Measurements from ENCODE around the gene TFF2.

TFF2 gene, protein sequence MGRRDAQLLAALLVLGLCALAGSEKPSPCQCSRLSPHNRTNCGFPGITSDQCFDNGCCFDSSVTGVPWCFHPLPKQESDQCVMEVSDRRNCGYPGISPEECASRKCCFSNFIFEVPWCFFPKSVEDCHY
- long read RNA-seq, donor 1, result 0 reads
- long read RNA-seq, donor 2, result 0 reads
- long read RNA-seq, donor 3, result 0 reads
- long read RNA-seq, donor 4, result 0 reads
- long read RNA-seq, donor 5, result 0 reads
- long read RNA-seq, donor 6, result 0 reads
- long read RNA-seq, donor 7, result 0 reads
- long read RNA-seq, donor 8, result 0 reads

DNA sequence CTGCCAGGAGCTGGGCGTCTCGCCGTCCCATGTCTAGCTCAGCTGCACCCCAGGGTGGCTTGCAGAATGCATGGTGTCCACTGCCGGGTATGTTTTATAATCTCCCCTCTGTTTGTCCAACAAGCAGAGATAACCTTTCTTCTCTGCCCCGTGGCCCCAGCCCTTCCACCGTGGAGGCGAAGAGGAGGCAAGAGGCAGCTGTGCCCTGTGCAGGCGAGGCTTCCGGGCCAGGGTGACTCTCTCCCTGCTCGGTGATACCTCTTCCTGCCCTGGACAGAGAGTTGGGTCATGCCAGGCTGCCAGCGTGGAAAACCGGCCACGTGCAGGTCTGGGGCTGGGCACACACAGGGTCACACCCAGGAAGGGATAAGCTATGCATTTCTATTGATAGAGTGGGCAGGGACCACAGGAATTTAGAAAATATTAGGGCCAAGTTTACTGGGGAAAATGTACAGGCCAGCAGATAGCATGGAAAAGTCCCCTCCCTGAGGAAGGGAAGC lies at the start of gene TFF2:
Gene TFF2, minus strand, starts transcription at position 68 of the 500 bp plus-strand sequence. Its CDS starts 37 bp downstream, at position 31.
- no peak for DNase-seq

DNA sequence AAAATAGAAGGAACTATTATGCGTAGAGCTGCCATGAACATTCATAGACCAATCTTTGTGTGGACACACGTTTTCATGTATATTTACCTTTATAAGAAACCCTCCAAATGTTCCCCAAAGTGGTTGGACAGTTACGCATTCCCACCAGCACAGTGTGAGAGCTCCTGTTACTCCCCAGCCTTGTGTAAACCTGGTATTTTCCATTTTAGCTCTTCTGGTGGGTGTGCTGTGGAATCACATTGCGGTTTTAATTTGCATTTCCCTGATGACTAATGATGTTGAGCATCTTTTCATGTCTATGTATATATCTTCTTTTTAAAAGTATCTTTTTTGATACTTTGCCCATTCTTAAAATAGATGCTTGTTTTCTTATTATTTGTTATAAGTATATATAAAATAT lies 49.7 kb upstream of the TFF2 start:
- no peak for DNase-seq

DNA sequence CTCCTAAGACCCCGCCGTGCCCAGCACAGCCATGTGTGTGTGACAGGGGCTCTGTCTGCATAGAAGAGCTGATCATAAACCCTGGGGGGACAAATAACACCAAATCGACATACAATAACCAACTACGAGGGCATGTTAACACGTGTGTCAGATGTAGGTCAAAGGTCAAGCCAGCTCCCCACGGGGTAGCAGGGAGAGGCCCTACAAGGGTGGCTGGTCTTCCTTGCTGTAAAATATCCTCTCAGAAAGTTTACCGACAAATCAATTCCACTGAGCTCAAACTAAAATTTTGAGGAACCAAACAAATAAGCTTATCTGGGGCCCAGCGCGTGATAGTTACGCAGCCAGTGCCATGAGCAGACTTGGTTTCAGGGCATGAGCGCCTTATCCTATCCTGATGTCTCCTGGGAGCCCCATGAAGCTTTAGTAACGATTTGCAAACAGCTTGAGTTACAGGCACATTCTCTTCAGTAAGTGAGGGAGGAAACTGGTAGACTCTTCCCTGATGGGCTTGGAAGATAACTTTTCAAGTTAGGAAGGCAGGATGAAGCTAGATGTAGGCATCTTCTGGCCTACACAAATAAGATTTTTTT lies 47.7 kb upstream of the TFF2 start:
- no peak for DNase-seq

DNA sequence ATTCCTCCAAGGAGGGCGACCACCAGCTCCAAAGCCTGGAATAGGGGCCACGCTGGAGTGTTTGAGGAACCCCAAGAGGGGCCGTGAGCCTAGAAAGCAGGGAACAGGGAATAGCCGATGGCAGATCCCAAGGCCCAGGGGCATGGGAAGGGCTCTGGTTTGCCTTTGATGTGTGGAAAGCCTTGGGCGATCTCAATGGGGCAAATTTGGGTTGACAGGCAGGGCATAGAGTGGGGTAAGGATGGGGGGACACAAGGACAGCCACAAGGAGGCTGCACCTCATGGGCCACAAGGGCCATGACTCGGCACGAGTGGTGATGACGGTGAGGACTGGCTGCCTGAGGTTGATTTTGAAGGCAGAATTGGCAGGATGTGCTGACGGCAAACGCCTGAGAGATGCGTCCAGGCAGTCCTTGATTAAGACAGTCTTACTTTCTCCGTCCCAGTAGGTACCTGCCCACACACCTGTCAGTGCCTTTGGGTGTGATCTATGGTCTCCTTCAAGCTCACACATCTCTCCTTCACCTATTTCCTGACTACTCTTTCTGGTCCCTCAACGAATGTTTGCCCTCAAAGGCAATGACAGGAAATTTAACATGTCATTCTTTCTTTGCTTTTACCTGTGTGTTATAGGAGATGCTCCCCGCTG lies 47.1 kb upstream of the TFF2 start:
- DNase-seq, result no peak

DNA sequence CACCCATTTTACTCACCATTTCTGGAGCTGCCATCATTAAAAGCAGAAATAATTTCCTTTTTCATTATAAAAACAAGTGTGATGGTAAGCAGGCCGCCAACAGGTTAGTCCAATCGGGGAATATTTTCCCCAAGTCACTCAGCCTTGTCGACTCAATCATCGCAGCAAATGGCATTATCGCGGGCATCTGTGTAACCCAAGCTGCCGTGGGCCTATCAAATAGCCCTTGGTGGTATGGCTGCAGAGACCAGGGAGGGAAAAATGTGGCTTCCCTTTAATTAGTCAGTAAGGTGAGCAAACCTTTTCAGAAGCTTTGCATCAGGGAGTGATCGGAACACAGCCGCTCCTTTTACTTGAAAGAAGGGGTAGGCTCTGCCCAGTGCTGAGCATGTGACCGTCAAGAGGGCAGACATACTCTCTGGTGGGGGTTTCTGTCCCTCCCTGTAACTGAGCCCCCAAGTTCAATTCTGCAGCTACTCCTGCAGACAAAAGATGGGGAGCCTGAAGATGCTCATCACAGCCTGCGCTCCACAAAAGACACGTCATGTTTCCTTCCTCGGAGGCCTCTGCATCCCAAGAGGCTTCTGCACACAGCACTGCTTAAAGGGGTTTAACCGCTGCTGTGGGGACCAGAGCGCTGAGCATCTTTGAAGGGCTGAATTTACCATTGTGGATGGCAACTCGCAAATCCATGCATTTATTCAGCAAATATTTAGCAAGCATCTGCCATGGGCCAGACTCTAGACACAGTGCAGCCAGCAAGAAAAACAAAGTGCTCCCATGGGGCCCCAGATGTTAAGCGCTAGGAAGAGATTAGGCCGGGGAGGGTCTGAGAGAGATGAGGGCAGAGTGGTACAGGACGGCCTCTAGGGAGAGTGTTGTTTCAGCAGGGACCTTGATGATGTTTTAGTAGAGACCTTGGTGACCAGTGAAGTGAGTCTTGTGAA lies 46.3 kb upstream of the TFF2 start:
- no peak for DNase-seq

DNA sequence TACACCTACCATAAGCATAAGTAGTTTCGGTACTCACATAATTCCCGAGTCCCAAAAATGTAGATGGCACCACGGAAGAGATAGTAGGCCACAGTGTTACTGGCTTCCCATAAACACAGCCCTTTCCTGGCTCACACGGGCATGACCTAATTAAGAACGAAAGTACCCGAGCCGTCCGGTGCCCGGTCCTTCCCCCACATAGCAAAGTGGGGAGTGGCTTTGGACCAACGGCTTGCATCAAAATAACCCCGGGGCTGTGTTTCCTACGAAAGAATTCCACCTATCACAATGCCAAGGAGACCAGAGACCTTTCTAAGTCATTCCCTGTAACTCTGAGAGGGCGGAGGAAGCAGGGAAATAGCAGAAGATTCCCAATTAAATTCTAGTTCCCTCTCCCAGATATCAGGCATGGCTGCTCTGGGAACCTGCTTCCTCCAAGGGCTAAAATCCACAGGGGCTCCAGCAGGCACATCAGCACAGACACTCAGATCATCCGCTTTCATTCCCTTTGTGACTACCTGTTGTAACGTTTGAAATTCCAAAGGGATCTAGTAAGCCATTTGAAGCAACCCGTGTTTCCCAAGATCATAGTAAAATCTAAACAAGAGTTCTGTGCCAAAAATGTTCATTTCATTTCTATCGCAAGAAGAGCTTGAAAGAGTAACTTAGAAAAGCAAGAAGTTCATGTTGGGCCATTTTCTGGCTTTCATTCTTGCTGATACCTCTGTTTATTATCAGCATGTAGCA lies 45.3 kb upstream of the TFF2 start, which contains the start of gene TMPRSS3:
Gene TMPRSS3, minus strand, starts transcription at position 148 of the 747 bp plus-strand sequence. CDS start 635 bp downstream, outside the sequence.
- DNase-seq, result no peak

DNA sequence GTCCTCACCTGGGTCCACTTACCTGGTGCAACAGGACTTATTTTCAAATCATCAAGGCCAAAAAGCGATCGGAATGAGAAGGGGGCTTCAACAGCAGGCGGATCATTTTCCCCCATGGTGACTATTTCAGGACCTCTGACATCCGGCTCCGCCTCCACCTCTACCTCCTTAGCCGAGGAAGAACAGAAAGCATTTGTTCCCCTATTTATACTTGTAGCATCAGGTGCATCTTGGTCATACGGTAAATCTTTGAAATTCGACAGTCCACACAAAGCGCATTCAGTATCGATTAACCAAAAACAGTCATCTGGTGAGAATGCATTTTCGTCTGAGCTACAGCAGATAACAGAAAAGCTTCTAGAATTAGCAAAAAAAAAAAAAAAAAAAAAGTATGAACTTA lies 44.5 kb upstream of the TFF2 start:
- DNase-seq, result no peak

DNA sequence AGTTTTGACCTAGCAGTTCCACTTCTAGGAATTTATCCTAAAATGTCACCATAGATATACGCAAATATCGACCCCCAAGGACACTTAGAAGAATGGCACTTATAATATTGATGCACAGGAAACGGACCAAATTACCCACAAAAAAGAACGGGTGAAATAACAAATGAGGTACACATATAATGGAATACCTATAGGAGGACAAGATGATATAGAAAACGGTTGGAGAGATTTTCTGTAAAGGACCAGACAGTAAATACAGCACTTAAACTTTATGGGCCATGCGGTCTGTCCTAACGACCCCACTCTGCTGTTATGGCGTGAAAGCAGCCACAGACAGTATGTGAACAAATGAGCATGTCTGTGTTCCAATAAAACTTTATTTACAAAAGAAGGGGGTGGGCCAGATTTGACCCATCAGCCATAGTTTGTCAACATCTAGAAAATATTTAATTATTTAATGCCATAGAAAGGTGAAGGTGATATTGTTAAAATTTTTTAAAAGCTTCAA lies 42.7 kb upstream of the TFF2 start:
- no peak for DNase-seq

DNA sequence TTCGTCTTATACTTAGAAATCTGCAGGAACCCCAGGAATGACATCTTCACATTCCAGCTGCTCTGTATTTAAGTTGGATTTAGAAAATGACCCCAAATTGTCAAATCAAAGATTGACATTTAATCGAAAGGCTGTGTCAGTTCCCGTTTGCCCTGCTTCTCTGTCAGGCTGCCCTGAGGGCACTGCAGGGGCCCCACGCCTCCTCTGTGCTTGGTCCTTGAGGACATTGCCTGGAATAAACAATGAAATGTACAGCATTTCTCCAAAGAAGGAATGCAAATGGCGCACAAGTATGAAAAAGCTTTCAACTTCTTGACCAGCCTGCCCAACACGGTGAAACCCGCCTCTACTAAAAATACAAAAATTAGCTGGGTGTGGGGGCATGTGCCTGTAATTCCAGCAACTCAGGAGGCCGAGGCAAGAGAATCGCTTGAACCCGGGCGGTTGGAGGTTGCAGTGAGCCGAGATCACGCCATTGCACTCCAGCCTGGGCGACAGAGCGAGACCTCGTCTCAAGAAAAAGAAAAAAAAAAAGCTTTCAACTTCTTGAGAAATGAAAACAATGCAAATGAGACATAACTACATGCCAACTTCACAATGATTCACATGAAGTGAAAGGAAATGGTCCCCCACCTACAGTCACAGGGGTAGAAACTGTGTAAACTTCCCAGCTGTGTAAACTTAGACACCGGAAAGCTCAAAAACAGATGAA lies 42.1 kb upstream of the TFF2 start:
- no peak for DNase-seq

DNA sequence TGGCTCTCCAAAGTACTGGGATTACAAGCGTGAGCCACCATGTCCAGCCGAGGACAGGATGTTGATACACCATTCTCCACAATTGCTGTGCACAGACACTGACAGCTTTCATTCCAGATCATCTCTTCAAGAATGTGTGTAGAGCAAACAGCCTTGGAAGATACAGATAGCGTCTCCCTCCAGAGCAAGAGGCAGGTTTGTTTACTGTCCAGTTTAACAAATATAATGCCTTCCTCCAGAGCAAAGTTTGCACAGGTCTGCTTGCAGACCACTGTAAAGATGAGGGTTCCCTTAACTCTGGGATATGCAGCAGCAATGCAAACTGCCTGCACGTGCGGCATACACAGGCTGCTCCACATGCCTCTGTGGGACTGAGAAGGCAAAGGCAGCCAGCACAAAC lies 40.5 kb upstream of the TFF2 start:
- no peak for DNase-seq

DNA sequence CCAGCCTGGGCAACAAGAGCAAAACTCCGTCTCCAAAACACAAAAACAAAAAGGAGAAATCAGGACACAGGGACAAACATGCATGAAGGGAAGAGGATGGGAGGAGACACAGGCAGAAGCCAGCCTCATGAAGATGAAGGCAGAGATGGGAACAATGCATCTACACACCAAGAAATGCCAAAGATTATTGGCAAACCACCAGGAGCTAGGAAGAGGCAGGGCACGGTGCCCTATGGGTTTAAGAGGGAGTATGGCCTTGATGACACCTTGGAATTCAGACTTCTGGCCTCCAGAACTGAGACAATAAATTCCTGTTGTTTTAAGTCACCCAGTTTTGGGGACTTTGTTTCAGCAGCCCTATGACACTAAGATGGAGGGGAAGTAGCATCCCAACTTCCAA lies 39.9 kb upstream of the TFF2 start:
- no peak for DNase-seq

DNA sequence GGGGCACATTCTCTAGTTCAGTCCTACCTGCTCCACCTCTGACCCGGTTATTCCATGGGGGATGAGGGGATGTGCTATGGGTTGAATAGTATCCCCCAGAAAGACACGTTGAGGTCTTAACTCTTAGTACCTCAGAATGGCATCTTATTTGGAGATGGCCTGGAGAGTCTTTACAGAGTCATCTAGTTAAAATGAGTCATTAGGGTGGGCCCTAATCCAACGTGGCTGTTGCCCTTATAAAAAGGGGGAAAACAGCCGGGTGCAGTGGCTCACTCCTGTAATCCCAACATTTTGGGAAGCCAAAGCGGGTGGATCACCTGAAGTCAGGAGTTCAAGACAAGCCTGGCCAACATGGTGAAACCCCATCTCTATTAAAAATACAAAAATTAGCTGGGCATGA lies 39.4 kb upstream of the TFF2 start:
- DNase-seq, result no peak

DNA sequence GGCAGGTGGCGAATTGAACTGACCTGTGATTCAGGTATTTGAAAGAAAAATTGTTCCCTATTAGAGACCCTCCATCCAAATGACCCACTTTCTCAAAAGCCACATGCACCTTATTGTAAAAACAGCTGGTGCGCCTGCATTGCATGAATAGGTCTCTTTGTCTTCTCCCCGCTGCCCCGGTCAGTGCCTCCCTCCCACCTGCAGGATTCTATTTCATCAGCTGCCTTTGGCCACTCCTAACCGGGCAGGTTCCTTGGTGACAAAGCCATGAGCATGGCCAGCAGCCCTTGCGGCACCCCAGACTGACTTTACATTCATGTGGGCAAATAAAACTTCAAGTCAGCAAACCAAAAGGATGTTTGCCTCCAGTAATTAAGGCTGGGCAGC lies 38.6 kb upstream of the TFF2 start:
- DNase-seq, result no peak

DNA sequence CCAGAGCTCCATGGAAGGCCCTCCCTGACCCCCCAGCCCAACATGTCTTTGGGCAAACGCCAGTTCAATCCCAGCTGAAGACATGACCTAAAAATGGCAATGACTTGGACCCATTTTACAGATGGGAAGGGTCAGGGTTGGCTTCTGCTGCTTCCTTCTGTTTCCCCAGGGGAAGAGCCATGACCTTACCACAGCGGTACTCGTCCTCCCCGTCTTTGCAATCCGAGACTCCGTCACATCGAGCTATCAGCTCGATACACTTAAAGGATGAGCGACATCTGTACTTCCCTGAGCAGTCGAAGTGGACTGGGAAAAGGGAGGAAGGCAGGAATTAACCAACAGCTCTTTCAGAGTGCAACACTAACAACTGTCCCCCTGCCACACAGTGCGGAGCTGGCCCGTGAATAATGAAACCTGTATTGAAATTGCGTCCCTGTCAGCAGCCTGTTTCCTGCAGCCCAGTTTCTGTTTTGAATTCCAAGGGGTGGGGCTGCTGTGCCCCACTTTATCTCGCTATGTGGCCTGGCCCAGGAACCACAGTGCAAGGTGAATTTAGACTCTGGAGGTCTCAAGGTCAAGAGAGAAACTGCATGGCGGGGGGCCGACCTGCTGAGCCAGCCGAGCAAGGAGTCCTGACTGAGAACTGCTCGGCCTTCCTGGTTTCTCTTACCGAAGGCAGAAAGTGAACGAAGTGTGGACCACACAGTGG lies 38.1 kb upstream of the TFF2 start:
- DNase-seq, result peak; percentile 69

DNA sequence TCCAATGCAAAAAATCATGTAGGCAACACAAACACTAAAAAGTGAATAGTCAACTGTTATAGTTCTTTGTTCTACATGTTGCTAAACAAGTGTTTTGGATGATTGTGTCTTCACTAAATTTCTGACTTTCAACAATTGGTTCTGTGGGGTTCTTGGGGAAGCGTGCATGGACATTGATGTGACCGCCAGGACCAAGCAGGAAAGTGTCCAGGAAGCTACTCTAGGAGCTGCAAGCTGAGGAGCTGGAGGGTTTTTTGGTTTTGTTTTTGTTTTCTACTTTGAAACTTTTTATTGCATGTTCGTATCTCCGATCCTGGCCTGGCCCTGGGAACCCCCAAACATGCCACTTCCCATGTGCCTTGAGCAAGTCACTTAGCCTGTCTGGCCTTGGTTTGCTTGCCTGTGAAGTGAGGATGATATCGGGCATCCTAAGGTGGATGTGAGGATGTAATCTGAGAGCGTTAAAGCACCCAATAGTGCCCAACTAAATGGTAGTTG lies 37.1 kb upstream of the TFF2 start:
- DNase-seq, result no peak

DNA sequence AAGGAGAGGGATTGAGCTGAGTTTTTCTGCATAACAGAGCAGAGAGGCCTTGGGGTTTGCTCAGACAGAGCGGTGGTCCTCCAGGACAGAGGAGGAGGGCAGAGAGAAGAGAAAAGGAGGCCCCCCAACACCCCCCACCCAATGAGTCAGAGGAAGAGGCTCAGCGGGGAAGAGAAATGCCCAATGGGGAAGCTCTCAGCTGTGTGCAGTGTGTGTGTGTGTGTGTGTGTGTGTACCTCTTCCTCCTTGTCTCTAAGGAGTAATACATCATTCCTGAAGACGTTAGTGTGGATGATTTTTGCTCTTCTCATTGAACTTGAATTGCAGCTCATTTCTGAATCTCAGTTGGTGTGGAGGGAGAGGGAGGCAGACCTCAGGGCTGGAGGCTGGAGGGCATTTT lies 36.4 kb upstream of the TFF2 start:
- DNase-seq, result no peak

DNA sequence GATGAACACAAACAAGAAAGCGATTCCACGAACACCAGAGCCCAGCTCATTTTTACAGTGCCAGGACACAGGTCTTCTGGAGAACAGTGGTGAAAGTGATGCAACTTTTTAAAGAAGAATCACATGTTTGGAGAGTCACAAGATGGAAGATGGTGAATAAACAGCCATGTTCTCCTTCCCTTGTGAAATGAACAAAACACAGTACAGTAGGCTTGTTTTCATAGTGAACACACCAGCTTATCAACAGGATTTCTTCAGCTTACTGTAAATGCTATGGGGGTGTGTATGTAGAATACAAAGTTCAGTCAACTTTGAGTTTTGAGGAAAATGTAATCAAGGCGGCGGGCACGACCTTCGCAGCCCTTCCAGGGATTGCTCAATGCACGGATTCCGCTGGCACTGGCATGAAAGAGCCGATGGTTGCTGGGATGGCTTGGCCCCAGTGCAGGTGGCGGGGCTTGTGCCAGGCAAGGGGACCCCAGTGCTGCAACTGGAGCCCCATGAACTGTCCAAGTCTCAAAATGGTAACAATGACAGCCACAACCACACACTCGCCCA lies 35.3 kb upstream of the TFF2 start:
- DNase-seq, result no peak

DNA sequence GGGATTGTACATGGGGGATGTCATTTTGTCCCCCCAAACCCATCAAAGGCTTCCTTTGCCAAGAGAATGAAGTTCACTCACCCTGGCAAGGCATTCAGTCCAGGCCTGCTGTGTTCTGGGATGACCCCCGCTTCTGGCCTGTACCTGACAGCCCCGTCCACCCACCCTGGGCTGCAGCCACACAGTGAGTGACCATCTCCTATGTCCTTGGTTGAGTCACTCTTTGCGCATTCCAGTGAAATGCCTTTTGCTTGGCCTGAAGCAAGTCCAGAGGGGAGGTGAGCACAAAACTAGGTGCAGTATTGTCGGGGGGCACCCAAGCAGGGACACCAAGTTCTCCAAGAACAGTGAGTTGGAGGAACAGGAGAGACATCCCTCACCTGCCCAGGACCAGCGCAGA lies 34.8 kb upstream of the TFF2 start:
- no peak for DNase-seq

DNA sequence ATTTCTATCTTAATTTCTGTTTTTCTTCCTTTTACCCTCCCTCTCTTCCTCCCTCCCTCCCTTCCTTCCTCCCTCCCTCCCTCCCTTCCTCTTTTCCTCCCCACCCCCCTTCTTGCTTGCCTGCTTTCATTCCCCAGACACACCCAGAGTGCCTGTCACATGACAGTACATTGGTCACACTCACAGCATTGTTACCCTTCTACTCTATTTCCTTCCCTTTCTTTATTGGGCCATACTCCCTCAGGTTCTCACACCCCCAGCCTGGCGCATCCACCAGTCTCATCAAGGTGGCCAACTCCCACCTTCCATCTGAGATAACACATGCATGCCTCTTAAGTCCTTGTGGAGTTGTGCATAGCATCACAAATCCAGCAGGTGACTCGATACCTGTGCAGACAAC lies 34.2 kb upstream of the TFF2 start:
- DNase-seq, result no peak
